ENCODE results near the gene RAPGEF1.

The RAPGEF1 gene

GRCh38 chr9:131734165-131734610 is 5.7 kb downstream of the RAPGEF1 start:
- peaks cover 14% of the 10 kb centered on the region for H3K4me1 ChIP-seq (ENCODE audit: insufficient read depth, insufficient read length)
- no peaks in the 10 kb centered on the region for H3K27me3 ChIP-seq (ENCODE audit: insufficient read depth, insufficient read length)
- peaks cover 16% of the 10 kb centered on the region for H3K36me3 ChIP-seq (ENCODE audit: insufficient read depth, insufficient read length, low read length)
- TF ChIP-seq SUZ12 (IDR thresholded peaks at IDR 0.05; ENCODE audit: extremely low read depth, insufficient read depth, insufficient read length) = no peak
- TF ChIP-seq YY1 (IDR thresholded peaks at IDR 0.05; ENCODE audit: insufficient read depth, insufficient read length) = no peak
- TF ChIP-seq ZNF274 (IDR thresholded peaks at IDR 0.05; ENCODE audit: low read depth, low read length) = no peak
- no peak overlapping the region for H3K9ac ChIP-seq (ENCODE audit: insufficient read length, low read depth)
- H3K9me3 ChIP-seq (ENCODE audit: insufficient read depth, low read length) = peaks cover 7% of the 10 kb centered on the region; the same call in 1 of the 2 replicates
- DNase-seq (ENCODE audit: low read depth, low spot score) = no peak
- H3K4me3 ChIP-seq (ENCODE audit: insufficient read length, low read depth) = no peak overlapping the region

- peaks cover 16% of the 10 kb centered on the region for H3K36me3 ChIP-seq (ENCODE audit: insufficient read depth, insufficient read length, low read length)
- no peak for DNase-seq (ENCODE audit: low read depth, low spot score)
- H3K9me3 ChIP-seq (ENCODE audit: insufficient read depth, low read length) = peaks cover 5% of the 10 kb centered on the region; the same call in 1 of the 2 replicates
- no peak overlapping the region for H3K4me3 ChIP-seq (ENCODE audit: insufficient read length, low read depth)
- no peak for TF ChIP-seq YY1 (IDR thresholded peaks at IDR 0.05; ENCODE audit: insufficient read depth, insufficient read length)
- no peak for TF ChIP-seq SUZ12 (IDR thresholded peaks at IDR 0.05; ENCODE audit: extremely low read depth, insufficient read depth, insufficient read length)
- no peak for TF ChIP-seq ZNF274 (IDR thresholded peaks at IDR 0.05; ENCODE audit: low read depth, low read length)
- H3K9ac ChIP-seq (ENCODE audit: insufficient read length, low read depth) = no peak overlapping the region
- H3K27me3 ChIP-seq (ENCODE audit: insufficient read depth, insufficient read length) = no peaks in the 10 kb centered on the region
- H3K4me1 ChIP-seq (ENCODE audit: insufficient read depth, insufficient read length) = peaks cover 17% of the 10 kb centered on the region
Observed at GRCh38 chr9:131733541-131734061, 6.3 kb downstream of the RAPGEF1 start.

GRCh38 chr9:131732636-131733289 is 7.1 kb downstream of the RAPGEF1 start:
- Histone ChIP-seq H3K9ac (ENCODE audit: insufficient read length, low read depth) (no peak overlapping the region), H3K4me1 (ENCODE audit: insufficient read depth, insufficient read length) (peaks cover 15% of the 10 kb centered on the region)

GRCh38 chr9:131732061-131732526 is 7.8 kb downstream of the RAPGEF1 start:
- H3K4me3 ChIP-seq (ENCODE audit: insufficient read length, low read depth) = no peak overlapping the region
- DNase-seq (ENCODE audit: low read depth, low spot score) = no peak
- peaks cover 15% of the 10 kb centered on the region for H3K4me1 ChIP-seq (ENCODE audit: insufficient read depth, insufficient read length)
- H3K36me3 ChIP-seq (ENCODE audit: insufficient read depth, insufficient read length, low read length) = peaks cover 13% of the 10 kb centered on the region
- TF ChIP-seq YY1 (IDR thresholded peaks at IDR 0.05; ENCODE audit: insufficient read depth, insufficient read length) (no peak), ZNF274 (IDR thresholded peaks at IDR 0.05; ENCODE audit: low read depth, low read length) (no peak), SUZ12 (IDR thresholded peaks at IDR 0.05; ENCODE audit: extremely low read depth, insufficient read depth, insufficient read length) (no peak)
- no peaks in the 10 kb centered on the region for H3K27me3 ChIP-seq (ENCODE audit: insufficient read depth, insufficient read length)
- no peaks in the 10 kb centered on the region for H3K9me3 ChIP-seq (ENCODE audit: insufficient read depth, low read length)
- no peak overlapping the region for H3K9ac ChIP-seq (ENCODE audit: insufficient read length, low read depth)

More at GRCh38 chr9:131732636-131733289, 7.1 kb downstream of the RAPGEF1 start:
- no peaks in the 10 kb centered on the region for H3K9me3 ChIP-seq (ENCODE audit: insufficient read depth, low read length)
- H3K27me3 ChIP-seq (ENCODE audit: insufficient read depth, insufficient read length) = no peaks in the 10 kb centered on the region
- DNase-seq (ENCODE audit: low read depth, low spot score) = no peak
- no peak overlapping the region for H3K4me3 ChIP-seq (ENCODE audit: insufficient read length, low read depth)
- peaks cover 16% of the 10 kb centered on the region for H3K36me3 ChIP-seq (ENCODE audit: insufficient read depth, insufficient read length, low read length)
- TF ChIP-seq YY1 (IDR thresholded peaks at IDR 0.05; ENCODE audit: insufficient read depth, insufficient read length) = no peak
- no peak for TF ChIP-seq ZNF274 (IDR thresholded peaks at IDR 0.05; ENCODE audit: low read depth, low read length)
- TF ChIP-seq SUZ12 (IDR thresholded peaks at IDR 0.05; ENCODE audit: extremely low read depth, insufficient read depth, insufficient read length) = no peak

GRCh38 chr9:131731644-131732043 is 8.2 kb downstream of the RAPGEF1 start:
- H3K4me1 ChIP-seq (ENCODE audit: insufficient read depth, insufficient read length) = peaks cover 15% of the 10 kb centered on the region

GRCh38 chr9:131731237-131731636 is 8.6 kb downstream of the RAPGEF1 start:
- Histone ChIP-seq H3K4me3 (ENCODE audit: insufficient read length, low read depth) (no peak overlapping the region), H3K27me3 (ENCODE audit: insufficient read depth, insufficient read length) (no peaks in the 10 kb centered on the region), H3K9ac (ENCODE audit: insufficient read length, low read depth) (no peak overlapping the region), H3K4me1 (ENCODE audit: insufficient read depth, insufficient read length) (peaks cover 15% of the 10 kb centered on the region), H3K36me3 (ENCODE audit: insufficient read depth, insufficient read length, low read length) (peaks cover 10% of the 10 kb centered on the region), H3K9me3 (ENCODE audit: insufficient read depth, low read length) (no peaks in the 10 kb centered on the region)
- no peak for DNase-seq (ENCODE audit: low read depth, low spot score)
- TF ChIP-seq YY1 (IDR thresholded peaks at IDR 0.05; ENCODE audit: insufficient read depth, insufficient read length) (no peak), ZNF274 (IDR thresholded peaks at IDR 0.05; ENCODE audit: low read depth, low read length) (no peak), SUZ12 (IDR thresholded peaks at IDR 0.05; ENCODE audit: extremely low read depth, insufficient read depth, insufficient read length) (no peak)

More at GRCh38 chr9:131731644-131732043, 8.2 kb downstream of the RAPGEF1 start:
- TF ChIP-seq SUZ12 (IDR thresholded peaks at IDR 0.05; ENCODE audit: extremely low read depth, insufficient read depth, insufficient read length) = no peak
- no peak for TF ChIP-seq ZNF274 (IDR thresholded peaks at IDR 0.05; ENCODE audit: low read depth, low read length)
- TF ChIP-seq YY1 (IDR thresholded peaks at IDR 0.05; ENCODE audit: insufficient read depth, insufficient read length) = no peak
- no peaks in the 10 kb centered on the region for H3K9me3 ChIP-seq (ENCODE audit: insufficient read depth, low read length)
- no peak overlapping the region for H3K9ac ChIP-seq (ENCODE audit: insufficient read length, low read depth)
- DNase-seq (ENCODE audit: low read depth, low spot score) = no peak
- H3K4me3 ChIP-seq (ENCODE audit: insufficient read length, low read depth) = no peak overlapping the region
- peaks cover 10% of the 10 kb centered on the region for H3K36me3 ChIP-seq (ENCODE audit: insufficient read depth, insufficient read length, low read length)
- no peaks in the 10 kb centered on the region for H3K27me3 ChIP-seq (ENCODE audit: insufficient read depth, insufficient read length)

GRCh38 chr9:131728961-131729360 is 10.9 kb downstream of the RAPGEF1 start:
- TF ChIP-seq ZNF274 (IDR thresholded peaks at IDR 0.05; ENCODE audit: low read depth, low read length) (no peak), YY1 (IDR thresholded peaks at IDR 0.05; ENCODE audit: insufficient read depth, insufficient read length) (no peak), SUZ12 (IDR thresholded peaks at IDR 0.05; ENCODE audit: extremely low read depth, insufficient read depth, insufficient read length) (no peak)
- no peak for DNase-seq (ENCODE audit: low read depth, low spot score)
- peaks cover 9% of the 10 kb centered on the region for H3K4me1 ChIP-seq (ENCODE audit: insufficient read depth, insufficient read length)
- no peaks in the 10 kb centered on the region for H3K27me3 ChIP-seq (ENCODE audit: insufficient read depth, insufficient read length)
- no peaks in the 10 kb centered on the region for H3K9me3 ChIP-seq (ENCODE audit: insufficient read depth, low read length)
- H3K4me3 ChIP-seq (ENCODE audit: insufficient read length, low read depth) = no peak overlapping the region
- no peak overlapping the region for H3K9ac ChIP-seq (ENCODE audit: insufficient read length, low read depth)
- peaks cover 7% of the 10 kb centered on the region for H3K36me3 ChIP-seq (ENCODE audit: insufficient read depth, insufficient read length, low read length)

Measured in NT2/D1 (cell line).